HepG2 (cell line): ENCODE measurements around the gene RGS7. TPM values are rescaled to one million over a fixed set of nuclear protein-coding genes. Genes with fewer than 3 reads are reported as not detected.

Experiments
- ARID4A ChIP-seq: sonication (generic); formaldehyde crosslinking; IDR thresholded peaks from 2 replicates; pipeline ENCODE4 v1.5.0; 2020; ENCODE audit warnings: mild to moderate bottlenecking, missing genetic modification reagents, borderline replicate concordance
- CREB3 ChIP-seq: sonication (generic); formaldehyde crosslinking; IDR thresholded peaks from 2 replicates; pipeline ENCODE4 v1.5.0; 2020; ENCODE audit warnings: missing genetic modification reagents
- ERF ChIP-seq: IDR thresholded peaks from 2 replicates; pipeline ENCODE4 v1.6.1; 2018; ENCODE audit warnings: missing biosample characterization, missing genetic modification reagents
- KDM1A ChIP-seq: IDR thresholded peaks from 2 replicates; pipeline ENCODE4 v1.6.1; 2016; ENCODE audit warnings: missing compliant biosample characterization
- KIAA2018 ChIP-seq: sonication (generic); formaldehyde crosslinking; IDR thresholded peaks from 2 replicates; pipeline ENCODE4 v1.5.0; 2020; ENCODE audit warnings: mild to moderate bottlenecking, missing genetic modification reagents, borderline replicate concordance
- NFE2L2 ChIP-seq: fragments of 150-350 bp; IDR thresholded peaks from 2 replicates; pipeline ENCODE4 v1.6.1; 2014; ENCODE audit warnings: low read length
- PHF21A ChIP-seq: sonication (generic); formaldehyde crosslinking; IDR thresholded peaks from 2 replicates; pipeline ENCODE4 v1.5.0; 2020; ENCODE audit warnings: mild to moderate bottlenecking, missing genetic modification reagents
- TCF7L2 ChIP-seq: IDR thresholded peaks from 2 replicates; pipeline ENCODE4 v1.6.1; 2011; ENCODE audit warnings: mild to moderate bottlenecking, low read depth, low read length, moderate library complexity
- ZBTB34 ChIP-seq: sonication (generic); formaldehyde crosslinking; IDR thresholded peaks from 2 replicates; pipeline ENCODE4 v1.8.0; 2022; ENCODE audit warnings: mild to moderate bottlenecking, missing genetic modification reagents
- ZNF460 ChIP-seq: sonication (generic); formaldehyde crosslinking; IDR thresholded peaks from 2 replicates; pipeline ENCODE4 v1.5.1; 2020; ENCODE audit warnings: missing genetic modification reagents, mild to moderate bottlenecking, borderline replicate concordance
- polyA plus RNA-seq, 8 experiments: library from polyadenylated mRNA; depleted of rRNA in 3 of 8; stranded (reverse) in 7 of 8; unstranded in 1 of 8; fragments of >200 nt; fragmentation: Illumina TruSeq in 4 of 8; extraction: Trizol in 4 of 8; gene quantifications; 2 replicates each; pipeline versions ENCODE4 v1.2.1 to v1.2.3, GENCODE V29; 2011 to 2016; ENCODE audit warnings: low read depth in 4 of 8, missing spikeins in 1 of 8, mixed read lengths in 1 of 8; ENCODE audit not compliant: insufficient read depth in 1 of 8
- total RNA-seq, 5 experiments: library from RNA; depleted of rRNA; stranded (reverse); fragments of >200 nt; fragmentation: Illumina TruSeq; extraction: Trizol; gene quantifications; 2 replicates each; pipeline ENCODE4 v1.2.3, GENCODE V29; 2016; ENCODE audit warnings: low read depth in 1 of 5

The RGS7 gene
- total and polyA plus RNA-seq, 2 of the 13 experiments (the other 11 are each of a cell fraction or from before 2014, with no cell fraction given): not detected

- no peak for TF ChIP-seq KIAA2018 (CRISPR knock-in tag)
- TF ChIP-seq PHF21A (CRISPR knock-in tag): no peak
- TF ChIP-seq ZNF460 (CRISPR knock-in tag): no peak
- no peak for TF ChIP-seq TCF7L2
- no peak for TF ChIP-seq ZBTB34 (CRISPR knock-in tag)
- TF ChIP-seq KDM1A (CRISPR knock-in tag): no peak
- no peak for TF ChIP-seq ARID4A (CRISPR knock-in tag)
- TF ChIP-seq ERF: no peak
- no peak for TF ChIP-seq CREB3 (CRISPR knock-in tag)
- no peak for TF ChIP-seq NFE2L2
Measured at GRCh38 chr1:241130881-241131280, 226.1 kb downstream of the RGS7 start (continued).
